ENCODE data around the gene PLEK2. TPM values are rescaled to one million over a fixed set of nuclear protein-coding genes. Genes with fewer than 3 reads are reported as not detected.

PLEK2 gene
- total RNA-seq, 1 donor from 2014 or later: 0.53 TPM

- Histone ChIP-seq H3K4me1 (no peaks in the 10 kb centered on the region), H3K4me3 (no peak overlapping the region), H3K36me3 (no peaks in the 10 kb centered on the region), H3K9me3 (no peaks in the 10 kb centered on the region), H3K27ac (no peak overlapping the region), H3K27me3 (no peaks in the 10 kb centered on the region)
- no peak for DNase-seq (ENCODE audit: low spot score in 2 of 2)
- intact Hi-C loops (cut with DNase I): no loop called here
- TF ChIP-seq, protein P1, sequence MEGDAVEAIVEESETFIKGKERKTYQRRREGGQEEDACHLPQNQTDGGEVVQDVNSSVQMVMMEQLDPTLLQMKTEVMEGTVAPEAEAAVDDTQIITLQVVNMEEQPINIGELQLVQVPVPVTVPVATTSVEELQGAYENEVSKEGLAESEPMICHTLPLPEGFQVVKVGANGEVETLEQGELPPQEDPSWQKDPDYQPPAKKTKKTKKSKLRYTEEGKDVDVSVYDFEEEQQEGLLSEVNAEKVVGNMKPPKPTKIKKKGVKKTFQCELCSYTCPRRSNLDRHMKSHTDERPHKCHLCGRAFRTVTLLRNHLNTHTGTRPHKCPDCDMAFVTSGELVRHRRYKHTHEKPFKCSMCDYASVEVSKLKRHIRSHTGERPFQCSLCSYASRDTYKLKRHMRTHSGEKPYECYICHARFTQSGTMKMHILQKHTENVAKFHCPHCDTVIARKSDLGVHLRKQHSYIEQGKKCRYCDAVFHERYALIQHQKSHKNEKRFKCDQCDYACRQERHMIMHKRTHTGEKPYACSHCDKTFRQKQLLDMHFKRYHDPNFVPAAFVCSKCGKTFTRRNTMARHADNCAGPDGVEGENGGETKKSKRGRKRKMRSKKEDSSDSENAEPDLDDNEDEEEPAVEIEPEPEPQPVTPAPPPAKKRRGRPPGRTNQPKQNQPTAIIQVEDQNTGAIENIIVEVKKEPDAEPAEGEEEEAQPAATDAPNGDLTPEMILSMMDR (IDR thresholded peaks at IDR 0.05): no peak
These were observed 16.1 kb downstream of the PLEK2 start for GRCh38 chr14:67395876-67396189.

- intact Hi-C loops (cut with DNase I): no loop called here
- H3K4me1 ChIP-seq: no peaks in the 10 kb centered on the region
- H3K4me3 ChIP-seq: no peak overlapping the region
- no peaks in the 10 kb centered on the region for H3K36me3 ChIP-seq
- no peak for DNase-seq (ENCODE audit: low spot score in 2 of 2)
- H3K27ac ChIP-seq: no peak overlapping the region
- no peaks in the 10 kb centered on the region for H3K9me3 ChIP-seq
- TF ChIP-seq, protein P1 (IDR thresholded peaks at IDR 0.05): no peak
- no peaks in the 10 kb centered on the region for H3K27me3 ChIP-seq
These were observed 16.7 kb downstream of the PLEK2 start for GRCh38 chr14:67395086-67395875.

GRCh38 chr14:67393689-67394088 is 18.3 kb downstream of the PLEK2 start:
- TF ChIP-seq, protein P1 (IDR thresholded peaks at IDR 0.05): no peak
- no peak overlapping the region for H3K27ac ChIP-seq
- no peak for DNase-seq (ENCODE audit: low spot score in 2 of 2)
- H3K36me3 ChIP-seq: no peaks in the 10 kb centered on the region
- intact Hi-C loops (cut with DNase I): no loop called here
- no peaks in the 10 kb centered on the region for H3K9me3 ChIP-seq
- no peak overlapping the region for H3K4me3 ChIP-seq
- H3K27me3 ChIP-seq: no peaks in the 10 kb centered on the region
- H3K4me1 ChIP-seq: no peaks in the 10 kb centered on the region

- Histone ChIP-seq H3K4me3 (no peak overlapping the region), H3K27me3 (no peaks in the 10 kb centered on the region), H3K36me3 (no peaks in the 10 kb centered on the region), H3K27ac (no peak overlapping the region), H3K4me1 (no peaks in the 10 kb centered on the region), H3K9me3 (no peaks in the 10 kb centered on the region)
- TF ChIP-seq, protein P1 (IDR thresholded peaks at IDR 0.05): no peak
- no peak for DNase-seq (ENCODE audit: low spot score in 2 of 2)
- intact Hi-C loops (cut with DNase I): no loop called here
These were observed 19.2 kb downstream of the PLEK2 start for GRCh38 chr14:67392800-67393199.

DNA sequence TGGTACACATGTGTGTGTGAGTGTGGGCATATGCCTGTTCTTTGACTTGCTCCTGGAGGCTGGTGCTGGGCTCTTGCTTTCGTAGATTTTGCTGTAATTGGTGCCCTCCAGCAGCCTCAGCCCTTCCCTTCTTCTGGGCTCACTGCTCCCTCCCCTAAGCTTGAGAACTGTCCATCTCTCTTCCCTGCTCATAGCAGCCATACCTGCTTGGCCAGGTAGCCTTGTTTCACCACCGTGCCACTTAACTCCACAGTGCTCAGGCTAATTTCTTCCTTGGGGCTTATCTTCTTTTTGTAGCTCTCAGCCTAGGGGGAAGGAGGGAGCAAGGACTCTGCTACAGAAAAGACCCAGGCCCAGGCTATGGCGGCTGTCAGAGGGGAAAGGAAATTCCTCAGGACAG is 19.8 kb downstream of the PLEK2 start:
- TF ChIP-seq, protein P1 (IDR thresholded peaks at IDR 0.05): no peak
- H3K27ac ChIP-seq: no peak overlapping the region
- H3K36me3 ChIP-seq: peaks cover 0 to under 1% of the 10 kb centered on the region in 2 donors
- no peaks in the 10 kb centered on the region for H3K27me3 ChIP-seq
- no peak for DNase-seq (ENCODE audit: low spot score in 2 of 2)
- no peaks in the 10 kb centered on the region for H3K4me1 ChIP-seq
- intact Hi-C loops (cut with DNase I): no loop called here
- H3K9me3 ChIP-seq: no peaks in the 10 kb centered on the region
- no peak overlapping the region for H3K4me3 ChIP-seq
